ENCODE data around the gene AIM2. TPM values are rescaled to one million over a fixed set of nuclear protein-coding genes. Genes with fewer than 3 reads are reported as not detected.
"Not testable (repeated sequence)": the region's sequence is repeated elsewhere in the genome, so short reads cannot be mapped to it uniquely, and the experiment has no call there.

The AIM2 gene
- total RNA-seq, 4 donors from 2014 or later = 0.27 to 3.2 (median 1.1) TPM

DNA sequence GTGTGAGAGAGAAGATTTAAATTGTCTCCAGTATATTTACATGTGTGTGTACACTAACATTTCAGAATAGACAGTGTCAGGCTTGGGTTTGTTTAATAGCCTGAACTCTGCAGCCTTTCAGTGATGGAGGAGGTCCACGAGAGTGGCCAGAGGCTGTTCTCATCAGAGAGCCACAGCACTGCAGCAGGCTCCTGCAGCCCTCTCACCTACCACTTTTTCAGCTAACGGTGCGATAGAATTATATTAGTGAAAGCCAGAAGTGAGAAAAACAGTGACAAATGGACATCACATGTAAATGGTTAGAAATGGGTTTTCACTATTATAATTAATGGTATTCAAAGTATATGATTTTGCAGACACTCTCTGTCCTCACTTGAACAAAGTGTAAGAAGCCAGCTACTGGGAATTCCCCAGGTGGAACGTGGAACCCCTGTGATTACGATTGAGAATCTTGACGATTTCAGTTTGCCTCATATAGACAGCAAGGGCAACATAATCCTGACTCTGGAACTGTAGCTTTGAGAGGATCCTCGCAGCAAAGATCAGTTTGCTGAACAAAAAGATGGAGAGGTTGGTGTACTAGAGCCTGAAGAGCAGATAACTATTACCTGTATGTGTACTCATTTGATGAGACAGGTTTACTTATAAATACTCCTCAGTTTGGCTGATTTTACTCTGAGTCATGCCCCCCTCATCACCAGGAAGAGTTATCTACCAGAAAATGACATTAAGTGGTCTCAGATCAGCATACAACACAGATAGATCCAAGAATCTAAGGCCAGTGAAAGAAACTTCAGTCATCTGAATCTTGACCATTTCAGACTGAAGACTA, 35.5 kb downstream of the AIM2 start:
- no peak overlapping the region for H3K4me3 ChIP-seq
- no peak for DNase-seq
- TF ChIP-seq, protein P1, sequence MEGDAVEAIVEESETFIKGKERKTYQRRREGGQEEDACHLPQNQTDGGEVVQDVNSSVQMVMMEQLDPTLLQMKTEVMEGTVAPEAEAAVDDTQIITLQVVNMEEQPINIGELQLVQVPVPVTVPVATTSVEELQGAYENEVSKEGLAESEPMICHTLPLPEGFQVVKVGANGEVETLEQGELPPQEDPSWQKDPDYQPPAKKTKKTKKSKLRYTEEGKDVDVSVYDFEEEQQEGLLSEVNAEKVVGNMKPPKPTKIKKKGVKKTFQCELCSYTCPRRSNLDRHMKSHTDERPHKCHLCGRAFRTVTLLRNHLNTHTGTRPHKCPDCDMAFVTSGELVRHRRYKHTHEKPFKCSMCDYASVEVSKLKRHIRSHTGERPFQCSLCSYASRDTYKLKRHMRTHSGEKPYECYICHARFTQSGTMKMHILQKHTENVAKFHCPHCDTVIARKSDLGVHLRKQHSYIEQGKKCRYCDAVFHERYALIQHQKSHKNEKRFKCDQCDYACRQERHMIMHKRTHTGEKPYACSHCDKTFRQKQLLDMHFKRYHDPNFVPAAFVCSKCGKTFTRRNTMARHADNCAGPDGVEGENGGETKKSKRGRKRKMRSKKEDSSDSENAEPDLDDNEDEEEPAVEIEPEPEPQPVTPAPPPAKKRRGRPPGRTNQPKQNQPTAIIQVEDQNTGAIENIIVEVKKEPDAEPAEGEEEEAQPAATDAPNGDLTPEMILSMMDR (IDR thresholded peaks at IDR 0.05) = no peak
- no peaks in the 10 kb centered on the region for H3K27me3 ChIP-seq
- H3K27ac ChIP-seq = no peak overlapping the region
- 78 to 85% methylated on average over 7 of the region's 7 CpGs for WGBS, 2 donors
- H3K4me1 ChIP-seq = peaks cover 0 to 14% (median 0%) of the 10 kb centered on the region in 3 donors
- intact Hi-C loops (cut with DNase I) = no loop called here
- H3K36me3 ChIP-seq = peaks cover 17 to 96% (median 39%) of the 10 kb centered on the region in 3 donors
- H3K9me3 ChIP-seq = no peaks in the 10 kb centered on the region

DNA sequence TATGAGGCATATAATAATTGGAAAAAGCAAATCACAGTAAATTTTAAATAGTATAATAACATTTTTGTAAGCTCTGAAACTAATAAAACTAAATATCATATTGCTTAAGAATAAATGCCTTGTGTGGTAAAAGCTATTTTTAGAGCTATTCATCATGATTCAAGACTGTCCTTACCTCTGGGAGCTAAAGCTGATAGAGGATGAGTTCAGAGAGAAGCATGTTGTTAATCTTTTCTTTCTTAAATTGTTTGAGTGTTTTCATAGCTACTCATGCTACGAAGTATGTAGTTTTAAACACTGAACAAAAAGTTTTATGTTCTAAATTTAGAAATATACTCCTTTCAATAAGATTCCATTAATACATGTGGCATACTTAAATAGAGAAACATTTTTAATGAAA, 36.4 kb downstream of the AIM2 start:
- intact Hi-C loops (cut with DNase I) = no loop called here
- Histone ChIP-seq H3K9me3 (no peaks in the 10 kb centered on the region), H3K27me3 (no peaks in the 10 kb centered on the region), H3K4me3 (no peak overlapping the region), H3K27ac (no peak overlapping the region), H3K36me3 (peaks cover 17 to 96% (median 41%) of the 10 kb centered on the region in 3 donors), H3K4me1 (peaks cover 0 to 14% (median 0%) of the 10 kb centered on the region in 3 donors)
- DNase-seq = no peak
- WGBS, 2 donors = 79 to 83% methylated on average over 1 of the region's 1 CpG
- TF ChIP-seq, protein P1 (IDR thresholded peaks at IDR 0.05) = no peak
- TF ChIP-seq POLR2A (IDR thresholded peaks at IDR 0.05) = no peak

DNA sequence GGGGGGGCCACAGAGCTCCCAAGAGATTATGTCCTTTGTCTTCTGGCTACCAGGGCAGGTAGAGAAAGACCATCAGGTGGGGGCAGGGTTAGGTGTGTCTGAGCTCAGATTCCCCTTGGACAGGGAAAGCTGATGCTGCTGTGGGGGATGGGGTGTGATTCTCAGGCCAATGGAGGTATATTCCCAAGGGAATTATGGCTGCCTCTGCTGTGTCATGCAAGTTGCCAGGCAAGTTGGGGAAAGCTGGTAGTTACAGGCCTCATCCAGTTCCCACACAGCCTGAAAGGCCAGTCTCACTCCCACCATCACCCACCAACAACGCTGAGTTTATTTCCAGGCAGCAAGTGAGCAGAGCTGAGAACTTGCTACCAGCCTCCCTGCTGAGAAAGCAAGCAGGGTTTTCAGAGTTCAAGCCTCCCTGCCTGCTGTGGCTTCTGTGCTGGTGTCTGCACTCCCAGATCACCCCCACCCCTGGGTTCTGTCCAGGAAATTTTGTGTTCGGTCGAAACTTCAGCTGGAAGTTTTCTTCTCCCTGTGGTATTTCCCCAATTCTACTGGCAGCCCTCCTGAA, 45.6 kb downstream of the AIM2 start:
- Histone ChIP-seq H3K27me3 (no peaks in the 10 kb centered on the region), H3K27ac (peak overlapping the region in 2 of 4 donors; percentile 7 to 55), H3K4me3 (no peak overlapping the region), H3K9me3 (no peaks in the 10 kb centered on the region), H3K36me3 (peaks cover 8 to 88% (median 17%) of the 10 kb centered on the region in 3 donors), H3K4me1 (peaks cover 0 to 53% (median 30%) of the 10 kb centered on the region in 3 donors)
- DNase-seq = no peak
- WGBS, 2 donors = 42 to 61% methylated on average over 3 of the region's 3 CpGs
- TF ChIP-seq, protein P1 (IDR thresholded peaks at IDR 0.05) = no peak
- no peak for TF ChIP-seq POLR2A (IDR thresholded peaks at IDR 0.05)
- intact Hi-C loops (cut with DNase I) = no loop called here

DNA sequence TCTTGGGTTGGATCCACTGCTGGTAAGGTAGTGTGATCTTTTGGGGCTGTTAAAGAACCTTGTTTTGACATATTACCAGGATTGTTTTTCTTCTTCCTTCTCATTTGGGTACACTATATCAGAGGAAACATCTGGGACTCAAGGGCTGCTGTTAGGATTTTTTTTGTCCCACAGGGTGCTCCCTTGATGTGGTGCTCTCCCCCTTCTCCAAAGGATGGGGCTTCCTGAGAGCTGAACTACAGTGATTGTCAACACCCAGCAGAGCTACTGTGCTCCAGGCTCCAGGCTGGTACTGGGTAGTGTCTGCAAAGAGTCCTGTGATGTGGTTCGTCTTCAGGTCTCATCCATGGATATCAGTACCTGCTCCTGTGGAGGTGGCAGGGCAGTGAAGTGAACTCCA, 46.3 kb downstream of the AIM2 start:
- intact Hi-C loops (cut with DNase I) = no loop called here
- Histone ChIP-seq H3K36me3 (peaks cover 8 to 86% (median 18%) of the 10 kb centered on the region in 3 donors), H3K4me1 (peaks cover 0 to 59% (median 34%) of the 10 kb centered on the region in 3 donors), H3K27me3 (no peaks in the 10 kb centered on the region), H3K27ac (no peak overlapping the region), H3K4me3 (no peak overlapping the region), H3K9me3 (no peaks in the 10 kb centered on the region)
- 89% methylated on average over 1 of the region's 1 CpG; no CpG with 5 or more reads in 1 of the 2 donors for WGBS, 2 donors
- no peak for TF ChIP-seq POLR2A (IDR thresholded peaks at IDR 0.05)
- TF ChIP-seq, protein P1 (IDR thresholded peaks at IDR 0.05) = no peak
- no peak for DNase-seq

DNA sequence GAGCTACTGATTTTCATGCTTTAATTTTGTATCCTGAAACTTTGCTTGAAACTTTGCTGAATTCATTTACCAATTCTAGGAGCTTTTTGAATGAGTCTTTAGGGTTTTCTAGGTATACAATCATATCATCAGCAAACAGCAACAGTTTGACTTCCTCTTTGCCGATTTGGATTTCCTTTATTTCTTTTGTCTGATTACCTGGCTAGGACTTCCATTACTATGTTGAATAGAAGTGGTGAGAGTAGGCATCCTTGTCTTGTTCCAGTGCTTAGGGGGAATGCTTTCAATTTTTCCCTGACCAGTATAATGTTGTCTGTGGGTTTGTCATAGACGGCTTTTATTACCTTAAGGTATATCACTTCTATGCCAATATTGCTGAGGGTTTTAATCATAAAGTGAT, 49.7 kb downstream of the AIM2 start:
- Histone ChIP-seq H3K36me3 (peaks cover 0 to 75% (median 13%) of the 10 kb centered on the region in 3 donors), H3K4me3 (peak overlapping the region in 1 of 4 donors; percentile 6), H3K4me1 (peaks cover 4 to 94% (median 48%) of the 10 kb centered on the region in 3 donors)
- H3K27me3 ChIP-seq; intact Hi-C loops (cut with DNase I); H3K27ac ChIP-seq; DNase-seq; H3K9me3 ChIP-seq: not testable (repeated sequence)
- 33 to 52% methylated on average over 2 of the region's 2 CpGs for WGBS, 2 donors
